BE2C (cell line): ENCODE results near the gene UNC13C.

Experiments used
- DNase-seq: peaks from one replicate; pipeline ENCODE4 v3.0.0-alpha.2; 2020
- H3K27me3 ChIP-seq: fragments of 250-450 bp; sonication (Bioruptor Pico); 2 replicates; pipeline ENCODE4 v1.5.1; 2020; ENCODE audit warnings: mild to moderate bottlenecking
- H3K36me3 ChIP-seq: fragments of 250-450 bp; sonication (Bioruptor Pico); 2 replicates; pipeline ENCODE4 v1.5.1; 2020; ENCODE audit warnings: mild to moderate bottlenecking
- H3K4me1 ChIP-seq: fragments of 250-450 bp; sonication (Bioruptor Pico); 2 replicates; pipeline ENCODE4 v1.5.1; 2020
- H3K4me3 ChIP-seq: 2 replicates; pipeline ENCODE4 v1.5.1; 2011; ENCODE audit warnings: low read depth, low read length
- H3K9me3 ChIP-seq: fragments of 250-450 bp; sonication (Bioruptor Pico); 2 replicates; pipeline ENCODE4 v1.5.1; 2020
- CTCF ChIP-seq: IDR thresholded peaks from 2 replicates; pipeline ENCODE4 v1.5.1; 2012; ENCODE audit warnings: mild to moderate bottlenecking, low read depth, low read length

The UNC13C gene

GRCh38 chr15:53963801-53964200 lies 14.4 kb upstream of the UNC13C start:
- Histone ChIP-seq H3K9me3 (no peaks in the 10 kb centered on the region), H3K27me3 (no peaks in the 10 kb centered on the region), H3K4me1 (no peaks in the 10 kb centered on the region), H3K36me3 (no peaks in the 10 kb centered on the region), H3K4me3 (no peak overlapping the region)
- no peak for DNase-seq
- no peak for TF ChIP-seq CTCF

- no peaks in the 10 kb centered on the region for H3K9me3 ChIP-seq
- no peaks in the 10 kb centered on the region for H3K36me3 ChIP-seq
- TF ChIP-seq CTCF, result no peak
- no peaks in the 10 kb centered on the region; the same call in 1 of the 2 replicates for H3K4me1 ChIP-seq
- peaks cover 5% of the 10 kb centered on the region for H3K27me3 ChIP-seq
- no peak overlapping the region for H3K4me3 ChIP-seq
- no peak for DNase-seq
Measured at GRCh38 chr15:53974121-53974520, 4.1 kb upstream of the UNC13C start.

- Histone ChIP-seq H3K9me3 (no peaks in the 10 kb centered on the region), H3K4me1 (no peaks in the 10 kb centered on the region; the same call in 1 of the 2 replicates), H3K27me3 (peaks cover 8% of the 10 kb centered on the region), H3K4me3 (no peak overlapping the region), H3K36me3 (no peaks in the 10 kb centered on the region)
- DNase-seq, result no peak
- TF ChIP-seq CTCF, result no peak
Measured at GRCh38 chr15:53974813-53975212, 3.4 kb upstream of the UNC13C start.

- H3K36me3 ChIP-seq, result no peaks in the 10 kb centered on the region
- H3K27me3 ChIP-seq, result peaks cover 8% of the 10 kb centered on the region
- DNase-seq, result peak; percentile 75
- H3K4me3 ChIP-seq, result no peak overlapping the region
- H3K9me3 ChIP-seq, result no peaks in the 10 kb centered on the region
- peak; percentile 83 for TF ChIP-seq CTCF
- no peaks in the 10 kb centered on the region; the same call in 1 of the 2 replicates for H3K4me1 ChIP-seq
Measured at GRCh38 chr15:53976844-53977392, 1.3 kb upstream of the UNC13C start.

GRCh38 chr15:53979051-53979788 lies 979 bp downstream of the UNC13C start:
- Histone ChIP-seq H3K36me3 (no peaks in the 10 kb centered on the region), H3K9me3 (no peaks in the 10 kb centered on the region), H3K4me1 (no peaks in the 10 kb centered on the region; the same call in 1 of the 2 replicates), H3K27me3 (peaks cover 8% of the 10 kb centered on the region), H3K4me3 (peak overlapping the region; percentile 59; the same call in 1 of the 2 replicates)
- DNase-seq, result no peak
- TF ChIP-seq CTCF, result no peak

GRCh38 chr15:53980021-53980420 lies 1.8 kb downstream of the UNC13C start:
- H3K27me3 ChIP-seq, result peaks cover 8% of the 10 kb centered on the region
- no peaks in the 10 kb centered on the region; the same call in 1 of the 2 replicates for H3K4me1 ChIP-seq
- H3K36me3 ChIP-seq, result no peaks in the 10 kb centered on the region
- no peak for DNase-seq
- no peaks in the 10 kb centered on the region for H3K9me3 ChIP-seq
- TF ChIP-seq CTCF, result no peak
- no peak overlapping the region for H3K4me3 ChIP-seq
